Measurements from ENCODE around the gene INPP5A.

DNA sequence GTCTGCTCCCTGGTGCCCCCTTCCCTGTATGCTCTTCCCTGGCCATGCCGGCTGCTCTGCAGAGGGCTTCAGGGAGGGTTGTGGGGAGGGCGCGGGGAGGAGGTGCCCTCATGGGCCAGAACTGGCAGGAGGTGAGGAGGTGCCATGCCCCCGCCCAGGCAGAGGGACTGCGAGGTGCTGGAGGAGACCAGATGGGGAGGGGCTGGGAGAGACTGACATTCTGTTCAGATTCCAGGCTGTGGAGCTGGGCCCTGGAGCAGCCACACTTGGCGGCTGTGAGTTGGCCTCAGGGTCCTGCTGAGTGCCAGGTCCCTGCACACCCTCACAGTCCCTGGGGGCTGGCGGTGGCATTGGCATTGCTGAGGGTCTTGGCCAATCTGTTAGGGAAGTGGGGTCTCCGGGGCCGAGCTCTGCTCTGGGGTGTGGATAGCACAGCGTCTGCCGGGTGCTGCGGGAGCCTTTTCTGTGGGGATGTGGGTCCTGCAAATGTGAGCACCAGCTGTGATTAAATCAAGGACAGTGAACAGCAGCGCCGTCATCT is 25.4 kb downstream of the INPP5A start:
- TF ChIP-seq, protein P1, sequence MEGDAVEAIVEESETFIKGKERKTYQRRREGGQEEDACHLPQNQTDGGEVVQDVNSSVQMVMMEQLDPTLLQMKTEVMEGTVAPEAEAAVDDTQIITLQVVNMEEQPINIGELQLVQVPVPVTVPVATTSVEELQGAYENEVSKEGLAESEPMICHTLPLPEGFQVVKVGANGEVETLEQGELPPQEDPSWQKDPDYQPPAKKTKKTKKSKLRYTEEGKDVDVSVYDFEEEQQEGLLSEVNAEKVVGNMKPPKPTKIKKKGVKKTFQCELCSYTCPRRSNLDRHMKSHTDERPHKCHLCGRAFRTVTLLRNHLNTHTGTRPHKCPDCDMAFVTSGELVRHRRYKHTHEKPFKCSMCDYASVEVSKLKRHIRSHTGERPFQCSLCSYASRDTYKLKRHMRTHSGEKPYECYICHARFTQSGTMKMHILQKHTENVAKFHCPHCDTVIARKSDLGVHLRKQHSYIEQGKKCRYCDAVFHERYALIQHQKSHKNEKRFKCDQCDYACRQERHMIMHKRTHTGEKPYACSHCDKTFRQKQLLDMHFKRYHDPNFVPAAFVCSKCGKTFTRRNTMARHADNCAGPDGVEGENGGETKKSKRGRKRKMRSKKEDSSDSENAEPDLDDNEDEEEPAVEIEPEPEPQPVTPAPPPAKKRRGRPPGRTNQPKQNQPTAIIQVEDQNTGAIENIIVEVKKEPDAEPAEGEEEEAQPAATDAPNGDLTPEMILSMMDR (IDR thresholded peaks at IDR 0.05) = no peak
- no peak for TF ChIP-seq POLR2A (IDR thresholded peaks at IDR 0.05)

Data from transverse colon (tissue), 3 donors.